K562 (cell line): Measurements from ENCODE around the gene ANO7. TPM values are rescaled to one million over a fixed set of nuclear protein-coding genes. Genes with fewer than 3 reads are reported as not detected.

Source experiments
- ATAC-seq: fragments of 200-7000 bp; cut with Tn5 transposase; 3 replicates; pipeline ENCODE4 v1.9.1; 2020; ENCODE audit warnings: moderate library complexity
- BruUV-seq: library from RNA; stranded (reverse); fragments of 400-500 nt; replicated peaks from 2 replicates; lab custom pipeline; 2021; lab: Mats Ljungman, UMichigan
- CTCF ChIA-PET: fragments of 300-600 bp; formaldehyde crosslinking; extraction: SDS; loops from one replicate; lab custom pipeline; 2021; ENCODE audit warnings: low intra/inter-chr PET ratio; lab: Yijun Ruan, JAX
- POLR2A ChIA-PET: fragments of 300-600, 350-650 bp; sonication (Branson Sonifier 250); formaldehyde crosslinking; extraction: SDS; loops from one replicate; lab custom pipeline; 2021; ENCODE audit warnings: antibody characterized with exemption, inconsistent platforms; lab: Yijun Ruan, JAX
- DNase-seq, 4 experiments: peaks; one replicate each; pipeline versions ENCODE4 v3.0.0 to v3.0.0-alpha.2; 2011 to 2018; ENCODE audit warnings: low spot score in 3 of 4, mixed read lengths in 3 of 4; ENCODE audit errors: extremely low read depth in 1 of 4
- FAIRE-seq: peaks from 2 replicates; lab custom pipeline; 2011; peaks lifted over from hg19 to GRCh38; lab: Jason Lieb, UNC
- H2AFZ ChIP-seq: 2 replicates; pipeline ENCODE4 v1.6.0; 2011; ENCODE audit warnings: low read depth, low read length, control low read depth, inconsistent platforms
- H3K27ac ChIP-seq: fragments of 200-600 bp; 3 replicates; pipeline ENCODE4 v1.8.0; 2011; ENCODE audit warnings: low read depth, mild to moderate bottlenecking, control low read depth, inconsistent platforms, low read length, moderate library complexity, mixed read lengths; ENCODE audit errors: extremely low read depth
- H3K27me3 ChIP-seq, 2 experiments: fragments of 300-600 bp in 1 of 2; 2 replicates in 1 of 2; 3 replicates in 1 of 2; pipeline versions ENCODE4 v1.6.0 to v1.8.0; 2011; ENCODE audit warnings: inconsistent platforms in 2 of 2, low read length in 2 of 2, mild to moderate bottlenecking in 1 of 2, mixed read lengths in 1 of 2, moderate library complexity in 1 of 2; ENCODE audit not compliant: control insufficient read depth in 2 of 2, insufficient read depth in 2 of 2
- H3K36me3 ChIP-seq: fragments of 300-600 bp; 3 replicates; pipeline ENCODE4 v1.8.0; 2011; ENCODE audit warnings: mild to moderate bottlenecking, low read length, inconsistent platforms; ENCODE audit not compliant: control insufficient read depth, insufficient read depth
- H3K4me1 ChIP-seq, 2 experiments: fragments of 200-600 bp in 1 of 2; replicated peaks in 1 of 2; 2 replicates in 1 of 2; 3 replicates in 1 of 2; pipeline versions ENCODE4 v1.5.1 to v1.8.0; 2011; ENCODE audit warnings: inconsistent platforms in 2 of 2, low read length in 2 of 2, mild to moderate bottlenecking in 1 of 2, mixed read lengths in 1 of 2, moderate library complexity in 1 of 2; ENCODE audit not compliant: control insufficient read depth in 2 of 2, insufficient read depth in 2 of 2
- H3K4me2 ChIP-seq: 2 replicates; pipeline ENCODE4 v1.6.1; 2011; ENCODE audit warnings: low read length, control low read depth, inconsistent platforms, mixed read lengths; ENCODE audit not compliant: insufficient read depth
- H3K4me3 ChIP-seq: fragments of 200-600 bp; sonication (generic), shearing (Covaris generic); 2 replicates; pipeline ENCODE4 v1.5.1; 2016; ENCODE audit warnings: control low read depth, inconsistent platforms
- H3K79me2 ChIP-seq: fragments of 200-600 bp; 3 replicates; pipeline ENCODE4 v1.8.0; 2011; ENCODE audit warnings: low read length, inconsistent platforms; ENCODE audit not compliant: control insufficient read depth, insufficient read depth
- H3K9ac ChIP-seq, 2 experiments: 2 replicates each; pipeline versions ENCODE4 v1.6.0 to v1.6.1; 2011; ENCODE audit warnings: low read depth in 2 of 2, low read length in 2 of 2, control low read depth in 1 of 2, inconsistent platforms in 1 of 2, mild to moderate bottlenecking in 1 of 2, mixed read lengths in 1 of 2; ENCODE audit not compliant: insufficient read depth in 1 of 2
- H3K9me1 ChIP-seq: one replicate; pipeline ENCODE4 v1.6.0; 2011; ENCODE audit warnings: inconsistent platforms, mild to moderate bottlenecking, low read length, moderate library complexity; ENCODE audit not compliant: control insufficient read depth, insufficient read depth
- H3K9me3 ChIP-seq: replicated peaks from 2 replicates; pipeline ENCODE4 v1.5.1; 2011; ENCODE audit warnings: low read depth, low read length, inconsistent platforms; ENCODE audit not compliant: control insufficient read depth, insufficient read depth
- H4K20me1 ChIP-seq: replicated peaks from 2 replicates; pipeline ENCODE4 v1.6.1; 2011; ENCODE audit warnings: low read length, inconsistent platforms, mixed read lengths; ENCODE audit not compliant: control insufficient read depth, insufficient read depth
- CSDE1 ChIP-seq, 2 experiments: fragments of 450-650 bp; IDR thresholded peaks; 2 replicates each; pipeline ENCODE4 v1.6.1; 2016; ENCODE audit warnings: mild to moderate bottlenecking in 1 of 2
- MTA2 ChIP-seq: fragments of 450-650 bp; IDR thresholded peaks from 2 replicates; pipeline ENCODE4 v1.6.1; 2016; ENCODE audit warnings: low read depth
- NKRF ChIP-seq: fragments of 450-650 bp; IDR thresholded peaks from 2 replicates; pipeline ENCODE4 v1.6.1; 2016; ENCODE audit warnings: borderline replicate concordance
- ZFP1 ChIP-seq: fragments of 450-650 bp; formaldehyde crosslinking; IDR thresholded peaks from 2 replicates; pipeline ENCODE4 v1.4.0; 2020; ENCODE audit warnings: mild to moderate bottlenecking, mixed read lengths
- ZNF592 ChIP-seq: fragments of 450-650 bp; IDR thresholded peaks from 2 replicates; pipeline ENCODE4 v1.6.1; 2017; ENCODE audit warnings: antibody characterized with exemption, mild to moderate bottlenecking
- WGBS: fragments of 100-300 bp; shearing (Covaris generic); methylation state at CpG from one replicate; pipeline ENCODE4 v1.1.6; 2016; ENCODE audit warnings: low coverage, mixed read lengths; ENCODE audit not compliant: insufficient coverage; ENCODE audit errors: missing lambda C conversion rate; 5-methylcytosine and 5-hydroxymethylcytosine counted together
- in situ Hi-C: fragments of 300-500 bp; cut with MboI; formaldehyde crosslinking; loops from 4 replicates; pipeline ENCODE4 v1.15.0; 2018; ENCODE audit warnings: inconsistent platforms, mixed read lengths
- intact Hi-C: fragments of 100-400 bp; cut with micrococcal nuclease; formaldehyde crosslinking; loops from 2 replicates; pipeline ENCODE4 v1.14.2; 2022
- polyA plus RNA-seq, 8 experiments: library from polyadenylated mRNA; depleted of rRNA in 4 of 8; stranded (reverse) in 5 of 8; unstranded in 3 of 8; fragments of >200 nt; fragmentation: Nextera tagmentation in 2 of 8; fragmentation: Illumina TruSeq in 1 of 8; extraction: Ambion mirVana in 2 of 8; extraction: Trizol in 1 of 8; gene quantifications; 2 replicates each; pipeline versions ENCODE4 v1.2.1 to v1.2.3, GENCODE V29; 2011 to 2014; ENCODE audit warnings: inconsistent platforms in 1 of 8, missing spikeins in 1 of 8
- total RNA-seq, 7 experiments: library from RNA; depleted of rRNA in 6 of 7; stranded (reverse); fragments of >200 nt in 6 of 7; fragmentation: Illumina TruSeq in 2 of 7; extraction: Trizol in 2 of 7; gene quantifications; 2 replicates each; pipeline versions ENCODE4 v1.2.1 to v1.2.3, GENCODE V29; 2011 to 2021; ENCODE audit warnings: low replicate concordance in 1 of 7

The ANO7 gene
- total and polyA plus RNA-seq, 9 of the 15 experiments (the other 6 are each of a cell fraction or from before 2014, with no cell fraction given), result 0.28 to 5.1 (median 1.1) TPM

GRCh38 chr2:241255542-241256167 lies 67.2 kb downstream of the ANO7 start:
- no peak for TF ChIP-seq CSDE1 (IDR thresholded peaks at IDR 0.05)
- TF ChIP-seq, all 486 proteins: peak for 0
- Histone ChIP-seq H3K79me2 (no peaks in the 10 kb centered on the region), H3K9me1 (no peaks in the 10 kb centered on the region), H3K9ac (no peak overlapping the region), H3K27ac (no peak overlapping the region), H3K36me3 (peaks cover 85% of the 10 kb centered on the region), H3K4me2 (no peak overlapping the region), H3K4me3 (no peak overlapping the region), H2AFZ (no peak overlapping the region), H3K4me1 (no peaks in the 10 kb centered on the region), H4K20me1 (no peaks in the 10 kb centered on the region; the same call in 1 of the 2 replicates), H3K9me3 (no peaks in the 10 kb centered on the region), H3K27me3 (no peaks in the 10 kb centered on the region)
- in situ Hi-C loops (no loop called here), intact Hi-C loops (no loop called here)
- ATAC-seq (no peak), DNase-seq (no peak), FAIRE-seq (no peak)
- POLR2A ChIA-PET, result no interaction called here
- CTCF ChIA-PET, result no interaction called here
- BruUV-seq, result no TSS peak
- 91% methylated on average over 8 of the region's 13 CpGs for WGBS

GRCh38 chr2:241256168-241256545 lies 67.7 kb downstream of the ANO7 start:
- Histone ChIP-seq H3K4me1 (no peaks in the 10 kb centered on the region), H3K9me3 (no peaks in the 10 kb centered on the region), H3K36me3 (peaks cover 86% of the 10 kb centered on the region), H3K9ac (no peak overlapping the region), H4K20me1 (no peaks in the 10 kb centered on the region; the same call in 1 of the 2 replicates), H2AFZ (no peak overlapping the region), H3K4me3 (no peak overlapping the region), H3K9me1 (no peaks in the 10 kb centered on the region), H3K27ac (no peak overlapping the region), H3K27me3 (no peaks in the 10 kb centered on the region), H3K4me2 (no peak overlapping the region), H3K79me2 (no peaks in the 10 kb centered on the region)
- CTCF ChIA-PET, result no interaction called here
- DNase-seq (no peak), FAIRE-seq (no peak), ATAC-seq (no peak)
- POLR2A ChIA-PET, result no interaction called here
- BruUV-seq, result no TSS peak
- TF ChIP-seq ZNF592 (no peak), NKRF (no peak), MTA2 (no peak), ZFP1 (CRISPR knock-in tag) (no peak)
- intact Hi-C loops (no loop called here), in situ Hi-C loops (no loop called here)
- WGBS, result 94% methylated on average over 7 of the region's 11 CpGs
